ENCODE data around the gene TBC1D28.
"Not testable (repeated sequence)": the region's sequence is repeated elsewhere in the genome, so short reads cannot be mapped to it uniquely, and the experiment has no call there.

The TBC1D28 gene

DNA sequence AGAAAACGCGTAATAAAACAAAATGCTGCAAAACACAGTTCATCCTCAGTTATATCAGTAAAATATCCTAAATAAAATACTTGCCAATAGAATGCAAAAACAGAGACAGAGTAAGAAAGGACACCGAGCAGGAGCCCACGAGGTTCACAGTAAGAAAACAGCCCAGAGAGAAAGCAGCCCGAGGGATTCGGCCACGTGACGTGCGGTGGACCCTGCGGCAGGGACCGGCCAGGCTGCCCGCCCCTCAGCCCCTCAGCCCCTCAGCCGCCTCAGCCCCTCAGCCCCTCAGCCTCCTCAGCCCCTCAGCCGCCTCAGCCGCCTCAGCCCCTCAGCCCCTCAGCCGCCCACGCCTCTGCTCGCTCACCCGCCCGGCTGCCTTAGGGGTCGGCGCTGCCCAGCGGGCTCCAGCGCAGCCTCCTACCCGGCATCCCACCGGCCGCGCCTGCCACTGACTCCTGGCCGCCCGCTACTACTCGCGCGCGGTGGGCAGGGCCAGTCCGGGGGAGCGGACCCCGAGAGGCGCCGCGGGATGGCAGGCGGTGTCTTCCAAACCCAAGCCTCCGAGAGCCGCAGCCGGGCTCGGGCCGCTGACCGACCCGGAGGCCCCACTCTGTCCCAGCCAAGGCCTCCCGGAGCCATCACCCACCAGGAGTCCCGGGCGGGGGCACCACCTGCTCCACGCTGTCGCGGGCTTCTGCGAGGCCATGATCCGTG lies 9.5 kb downstream of the TBC1D28 start:
- not testable (repeated sequence) for H3K36me3 Mint-ChIP-seq; H3K9me3 Mint-ChIP-seq; H3K4me1 Mint-ChIP-seq; DNase-seq (ENCODE audit: low spot score in 2 of 2); H3K27ac Mint-ChIP-seq
- peak; percentile 48 for ATAC-seq
- peak overlapping the region; percentile 3 for H3K4me3 Mint-ChIP-seq

GRCh38 chr17:18626152-18626870 lies 17.9 kb downstream of the TBC1D28 start:
- peak overlapping the region; percentile 93 for H3K4me3 Mint-ChIP-seq

DNA sequence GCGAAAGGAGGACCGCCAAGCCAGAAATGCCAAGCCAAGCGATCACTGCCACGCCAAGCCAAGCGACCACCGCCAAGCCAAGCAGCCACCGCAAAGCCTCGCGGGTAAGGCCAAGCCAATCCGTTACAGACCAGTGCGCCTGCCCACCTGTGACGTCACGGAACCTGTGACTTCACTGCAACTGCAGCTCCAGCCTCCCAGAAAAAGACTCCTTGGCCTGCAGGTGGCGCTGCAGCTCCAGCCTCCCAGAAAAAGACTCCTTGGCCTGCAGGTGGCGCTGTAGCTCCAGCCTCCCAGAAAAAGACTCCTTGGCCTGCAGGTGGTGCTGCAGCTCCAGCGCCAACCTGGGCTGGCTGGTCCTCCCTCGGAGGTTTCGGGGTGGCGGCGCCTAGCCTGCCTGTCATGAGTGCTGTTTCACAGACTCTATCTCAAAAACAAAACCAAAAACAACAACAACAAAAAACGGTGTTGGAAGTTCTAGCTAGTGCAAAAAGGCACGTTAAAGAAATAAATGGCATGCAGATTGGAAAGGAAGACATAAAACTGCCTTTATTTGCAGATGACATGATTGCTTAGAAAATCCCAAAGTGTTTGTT lies 18.6 kb downstream of the TBC1D28 start:
- H3K4me1 Mint-ChIP-seq, result peaks cover 18% of the 10 kb centered on the region
- H3K36me3 Mint-ChIP-seq, result peaks cover 11% of the 10 kb centered on the region
- DNase-seq (ENCODE audit: low spot score in 2 of 2) (peak; percentile 93 to 97), ATAC-seq (peak; percentile 97)
- H3K27ac Mint-ChIP-seq, result peak overlapping the region; percentile 97
- H3K9me3 Mint-ChIP-seq, result not testable (repeated sequence)
- peak overlapping the region; percentile 93 for H3K4me3 Mint-ChIP-seq

More at GRCh38 chr17:18626152-18626870, 17.9 kb downstream of the TBC1D28 start:
- H3K9me3 Mint-ChIP-seq, result no peaks in the 10 kb centered on the region
- H3K4me1 Mint-ChIP-seq, result peaks cover 18% of the 10 kb centered on the region
- ATAC-seq (no peak), DNase-seq (ENCODE audit: low spot score in 2 of 2) (no peak)
- peaks cover 11% of the 10 kb centered on the region for H3K36me3 Mint-ChIP-seq
- H3K27ac Mint-ChIP-seq, result peak overlapping the region; percentile 97

DNA sequence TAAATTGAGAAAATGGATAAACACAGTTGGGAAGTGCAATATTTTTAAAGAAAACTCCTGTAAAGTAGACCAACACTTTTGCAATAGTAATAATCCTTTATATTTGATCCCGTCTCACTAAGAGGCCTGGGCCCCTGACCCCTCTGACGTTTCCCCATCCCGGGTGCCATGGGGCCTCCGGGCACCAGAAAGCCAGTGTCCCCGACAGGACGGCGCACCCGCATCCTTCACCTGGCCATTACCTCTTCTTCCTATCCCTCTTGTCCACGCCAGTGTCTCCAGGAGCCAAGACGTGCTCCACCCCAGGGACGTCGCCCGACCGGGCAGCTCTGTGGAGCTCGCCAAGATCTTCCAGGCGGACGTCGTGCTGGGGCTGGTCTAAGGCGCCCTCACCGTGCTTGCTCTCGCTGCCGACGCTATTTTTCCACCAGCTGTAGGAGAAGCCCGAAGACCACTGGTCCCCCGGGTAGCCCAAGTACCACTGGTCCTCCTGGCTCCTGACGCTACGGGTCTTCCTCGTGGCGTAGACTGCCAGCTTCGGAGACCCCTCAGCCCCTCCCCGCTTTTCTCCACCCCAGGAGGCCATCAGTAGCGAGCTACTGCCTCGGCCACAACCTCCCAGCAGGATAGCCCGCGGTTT lies 19.2 kb downstream of the TBC1D28 start:
- not testable (repeated sequence) for H3K9me3 Mint-ChIP-seq; DNase-seq (ENCODE audit: low spot score in 2 of 2)
- H3K36me3 Mint-ChIP-seq, result peaks cover 11% of the 10 kb centered on the region
- H3K4me1 Mint-ChIP-seq, result peaks cover 18% of the 10 kb centered on the region
- peak overlapping the region; percentile 97 for H3K27ac Mint-ChIP-seq
- peak overlapping the region; percentile 93 for H3K4me3 Mint-ChIP-seq
- peak; percentile 68 for ATAC-seq

GRCh38 chr17:18617613-18618012 lies 26.6 kb downstream of the TBC1D28 start:
- not testable (repeated sequence) for H3K4me1 Mint-ChIP-seq; H3K9me3 Mint-ChIP-seq; H3K36me3 Mint-ChIP-seq; H3K27ac Mint-ChIP-seq; H3K4me3 Mint-ChIP-seq; ATAC-seq; DNase-seq (ENCODE audit: low spot score in 2 of 2)

DNA sequence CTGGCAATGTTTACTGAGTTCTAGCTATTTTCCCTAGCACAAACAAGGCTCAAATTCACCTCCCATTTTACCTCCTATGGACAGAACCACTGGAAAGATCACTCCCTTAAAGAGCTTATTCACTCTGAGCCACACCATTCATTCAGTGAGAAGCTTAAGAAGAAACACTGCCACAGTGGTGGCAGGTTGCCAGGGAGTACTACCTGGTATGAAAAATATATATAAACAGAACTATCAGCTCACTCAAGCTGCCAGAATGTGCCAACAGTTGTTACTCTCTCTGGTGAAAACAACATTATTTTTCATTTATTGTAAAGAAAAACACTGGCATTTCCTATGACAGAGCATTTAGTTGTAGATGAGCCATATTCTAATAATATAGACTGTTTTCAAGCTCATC lies 31.2 kb downstream of the TBC1D28 start:
- not testable (repeated sequence) for H3K36me3 Mint-ChIP-seq; H3K27ac Mint-ChIP-seq; H3K4me3 Mint-ChIP-seq; DNase-seq (ENCODE audit: low spot score in 2 of 2); ATAC-seq; H3K9me3 Mint-ChIP-seq; H3K4me1 Mint-ChIP-seq

GRCh38 chr17:18593138-18593537 lies 51.1 kb downstream of the TBC1D28 start:
- H3K4me3 Mint-ChIP-seq; ATAC-seq; H3K27ac Mint-ChIP-seq; H3K4me1 Mint-ChIP-seq; H3K9me3 Mint-ChIP-seq; DNase-seq (ENCODE audit: low spot score in 2 of 2): not testable (repeated sequence)
- H3K36me3 Mint-ChIP-seq, result peaks cover 11% of the 10 kb centered on the region

Measured in stimulated activated effector memory CD8-positive, alpha-beta T cell treated with anti-CD3 and anti-CD28 coated beads, Interleukin-12 subunit alpha, Interleukin-12 subunit beta, amount 100 ng/mL, for 72 hours (primary cell).